ENCODE data around the gene XIAP. TPM values are rescaled to one million over a fixed set of nuclear protein-coding genes. Genes with fewer than 3 reads are reported as not detected.
"Not testable (repeated sequence)": the region's sequence is repeated elsewhere in the genome, so short reads cannot be mapped to it uniquely, and the experiment has no call there.

The XIAP gene
- total and polyA plus RNA-seq, 2 experiments from 2014 or later: 12.8 to 25.5 TPM

DNA sequence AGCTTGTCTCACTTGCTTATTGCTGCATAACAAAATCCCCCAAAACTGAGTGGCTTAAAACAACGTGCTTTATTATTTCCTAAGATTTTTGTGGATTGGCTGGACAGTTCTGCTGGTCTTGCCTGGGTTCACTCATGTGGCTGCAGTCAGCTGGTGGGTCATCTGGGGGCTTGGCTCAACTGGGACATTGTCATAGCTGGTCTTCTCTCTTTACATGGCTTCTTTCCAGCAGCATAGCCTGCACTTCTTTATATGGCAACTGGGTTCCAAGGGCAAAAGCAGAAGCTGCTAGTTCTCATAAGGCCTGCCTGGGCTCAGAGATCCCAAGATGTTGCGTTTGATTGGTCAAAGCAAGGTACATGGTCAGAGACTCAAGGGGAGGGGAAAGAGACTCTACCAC, 68.0 kb downstream of the XIAP start (continued):
- TF ChIP-seq ZNF462 (CRISPR knock-in tag; IDR thresholded peaks at IDR 0.05) (no peak), EZH2phosphoT487 (IDR thresholded peaks at IDR 0.05; ENCODE audit: unreplicated experiment) (no peak), POLR2AphosphoS5 (IDR thresholded peaks at IDR 0.05; ENCODE audit: low read depth) (no peak), STAT1 (IDR thresholded peaks at IDR 0.05; ENCODE audit: unreplicated experiment) (no peak), ZNF331 (CRISPR knock-in tag; IDR thresholded peaks at IDR 0.05; ENCODE audit: low read depth) (no peak), CTCF (conservative IDR thresholded peaks at IDR 0.05; ENCODE audit: low read depth in 2 of 2) (no peak), NANOG (IDR thresholded peaks at IDR 0.05; ENCODE audit: borderline replicate concordance) (no peak)
- TF ChIP-seq, protein P1, sequence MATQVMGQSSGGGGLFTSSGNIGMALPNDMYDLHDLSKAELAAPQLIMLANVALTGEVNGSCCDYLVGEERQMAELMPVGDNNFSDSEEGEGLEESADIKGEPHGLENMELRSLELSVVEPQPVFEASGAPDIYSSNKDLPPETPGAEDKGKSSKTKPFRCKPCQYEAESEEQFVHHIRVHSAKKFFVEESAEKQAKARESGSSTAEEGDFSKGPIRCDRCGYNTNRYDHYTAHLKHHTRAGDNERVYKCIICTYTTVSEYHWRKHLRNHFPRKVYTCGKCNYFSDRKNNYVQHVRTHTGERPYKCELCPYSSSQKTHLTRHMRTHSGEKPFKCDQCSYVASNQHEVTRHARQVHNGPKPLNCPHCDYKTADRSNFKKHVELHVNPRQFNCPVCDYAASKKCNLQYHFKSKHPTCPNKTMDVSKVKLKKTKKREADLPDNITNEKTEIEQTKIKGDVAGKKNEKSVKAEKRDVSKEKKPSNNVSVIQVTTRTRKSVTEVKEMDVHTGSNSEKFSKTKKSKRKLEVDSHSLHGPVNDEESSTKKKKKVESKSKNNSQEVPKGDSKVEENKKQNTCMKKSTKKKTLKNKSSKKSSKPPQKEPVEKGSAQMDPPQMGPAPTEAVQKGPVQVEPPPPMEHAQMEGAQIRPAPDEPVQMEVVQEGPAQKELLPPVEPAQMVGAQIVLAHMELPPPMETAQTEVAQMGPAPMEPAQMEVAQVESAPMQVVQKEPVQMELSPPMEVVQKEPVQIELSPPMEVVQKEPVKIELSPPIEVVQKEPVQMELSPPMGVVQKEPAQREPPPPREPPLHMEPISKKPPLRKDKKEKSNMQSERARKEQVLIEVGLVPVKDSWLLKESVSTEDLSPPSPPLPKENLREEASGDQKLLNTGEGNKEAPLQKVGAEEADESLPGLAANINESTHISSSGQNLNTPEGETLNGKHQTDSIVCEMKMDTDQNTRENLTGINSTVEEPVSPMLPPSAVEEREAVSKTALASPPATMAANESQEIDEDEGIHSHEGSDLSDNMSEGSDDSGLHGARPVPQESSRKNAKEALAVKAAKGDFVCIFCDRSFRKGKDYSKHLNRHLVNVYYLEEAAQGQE (IDR thresholded peaks at IDR 0.05; ENCODE audit: unreplicated experiment): no peak

DNA sequence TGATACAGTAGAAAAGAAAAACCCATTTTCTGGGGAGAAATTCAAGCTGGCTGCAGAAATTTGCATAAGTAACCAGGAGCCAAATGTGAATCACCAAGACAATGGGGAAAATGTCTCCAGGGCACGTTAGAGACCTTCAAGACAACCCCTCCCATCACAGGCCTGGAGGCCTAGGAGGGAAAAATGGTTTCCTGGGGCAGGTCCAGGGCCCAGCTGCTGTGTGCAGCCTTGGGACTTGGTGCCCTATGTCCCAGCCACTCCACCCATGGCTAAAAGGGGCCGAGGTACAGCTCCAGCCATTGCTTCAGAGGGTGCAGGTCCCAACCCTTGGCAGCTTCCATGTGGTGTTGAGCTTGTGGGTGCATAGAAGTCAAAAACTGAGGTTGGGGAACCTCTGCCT, 72.2 kb downstream of the XIAP start:
- not testable (repeated sequence) for ATAC-seq; H3K27me3 Mint-ChIP-seq (ENCODE audit: insufficient read depth, low read depth, poor library complexity); H3K4me3 ChIP-seq; H3K4me1 ChIP-seq (ENCODE audit: insufficient read depth); H3K79me2 ChIP-seq (replicated peaks; ENCODE audit: insufficient read depth); H3K4me3 Mint-ChIP-seq; H3F3A ChIP-seq (replicated peaks; ENCODE audit: low read depth); H3K27ac Mint-ChIP-seq; DNase-seq (ENCODE audit: low spot score); H3K36me3 ChIP-seq (ENCODE audit: insufficient read depth); H3K27ac ChIP-seq (ENCODE audit: low read depth); H4K20me1 ChIP-seq (replicated peaks; ENCODE audit: insufficient read depth); H3K36me3 Mint-ChIP-seq (ENCODE audit: low read depth); H3K9me2 ChIP-seq (ENCODE audit: insufficient read depth); H3K27me3 ChIP-seq (ENCODE audit: insufficient read depth); H2AFZ ChIP-seq; H3K4me2 ChIP-seq; H3K4me1 Mint-ChIP-seq
- H3K9me3 Mint-ChIP-seq: peaks cover 21% of the 10 kb centered on the region
